ENCODE data around the gene AGBL1.

DNA sequence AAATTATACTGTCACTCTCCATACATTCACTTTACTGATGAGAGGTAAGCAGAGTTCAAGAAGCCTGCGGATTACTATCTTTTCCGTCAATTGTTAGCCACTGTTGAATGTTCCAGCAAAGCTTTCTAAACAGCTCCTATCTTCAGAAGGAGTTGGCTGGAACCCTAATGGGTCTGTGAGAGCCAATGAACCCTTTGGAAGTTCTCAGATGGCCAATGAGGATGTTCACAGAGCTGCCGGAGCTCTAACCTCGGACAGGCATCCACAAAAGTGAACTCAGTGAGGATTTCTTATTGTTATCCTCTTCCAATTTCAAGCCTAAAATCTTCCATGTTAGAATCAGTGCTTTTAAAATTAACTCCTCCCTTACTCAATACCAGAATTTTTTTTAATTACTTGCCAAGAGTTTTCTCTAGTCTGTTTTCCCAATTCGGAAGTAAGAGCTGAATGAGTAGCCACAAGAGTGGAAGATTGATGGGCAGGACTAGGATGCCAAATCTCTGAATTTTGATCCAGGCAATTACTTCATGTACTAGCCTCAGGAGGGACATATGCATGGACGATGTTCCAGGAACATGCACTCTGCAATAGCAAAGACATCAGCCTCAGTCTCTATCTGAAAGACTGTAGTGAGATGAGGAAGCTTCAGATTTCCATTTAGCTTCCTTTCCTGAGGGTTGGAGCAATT, 78.1 kb downstream of the AGBL1 start:
- TF ChIP-seq, protein P1, sequence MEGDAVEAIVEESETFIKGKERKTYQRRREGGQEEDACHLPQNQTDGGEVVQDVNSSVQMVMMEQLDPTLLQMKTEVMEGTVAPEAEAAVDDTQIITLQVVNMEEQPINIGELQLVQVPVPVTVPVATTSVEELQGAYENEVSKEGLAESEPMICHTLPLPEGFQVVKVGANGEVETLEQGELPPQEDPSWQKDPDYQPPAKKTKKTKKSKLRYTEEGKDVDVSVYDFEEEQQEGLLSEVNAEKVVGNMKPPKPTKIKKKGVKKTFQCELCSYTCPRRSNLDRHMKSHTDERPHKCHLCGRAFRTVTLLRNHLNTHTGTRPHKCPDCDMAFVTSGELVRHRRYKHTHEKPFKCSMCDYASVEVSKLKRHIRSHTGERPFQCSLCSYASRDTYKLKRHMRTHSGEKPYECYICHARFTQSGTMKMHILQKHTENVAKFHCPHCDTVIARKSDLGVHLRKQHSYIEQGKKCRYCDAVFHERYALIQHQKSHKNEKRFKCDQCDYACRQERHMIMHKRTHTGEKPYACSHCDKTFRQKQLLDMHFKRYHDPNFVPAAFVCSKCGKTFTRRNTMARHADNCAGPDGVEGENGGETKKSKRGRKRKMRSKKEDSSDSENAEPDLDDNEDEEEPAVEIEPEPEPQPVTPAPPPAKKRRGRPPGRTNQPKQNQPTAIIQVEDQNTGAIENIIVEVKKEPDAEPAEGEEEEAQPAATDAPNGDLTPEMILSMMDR (IDR thresholded peaks at IDR 0.05; ENCODE audit: extremely low read depth in 1 of 2, insufficient read depth in 1 of 2, low read depth in 1 of 2, low read length in 2 of 2): no peak
- no peak for TF ChIP-seq POLR2AphosphoS5 (IDR thresholded peaks at IDR 0.05; ENCODE audit: insufficient read depth, low read depth, low read length)
- no peak for TF ChIP-seq MAX (IDR thresholded peaks at IDR 0.05; ENCODE audit: insufficient read depth, insufficient read length)
- TF ChIP-seq POLR2A (IDR thresholded peaks at IDR 0.05; ENCODE audit: low read depth, low read length): no peak
- TF ChIP-seq EZH2 (IDR thresholded peaks at IDR 0.05; ENCODE audit: borderline replicate concordance, low read depth, low read length, severe bottlenecking): no peak
- no peak for TF ChIP-seq FOS (IDR thresholded peaks at IDR 0.05; ENCODE audit: borderline replicate concordance, insufficient read depth, low read length)

Measured in endothelial cell of umbilical vein (primary cell).